ENCODE results near the gene CHIC2. TPM values are rescaled to one million over a fixed set of nuclear protein-coding genes. Genes with fewer than 3 reads are reported as not detected.
"Not testable (repeated sequence)": the region's sequence is repeated elsewhere in the genome, so short reads cannot be mapped to it uniquely, and the experiment has no call there.

Gene CHIC2
- 9.1 TPM for polyA plus RNA-seq (2012; ENCODE audit: low read depth, missing spikeins)

DNA sequence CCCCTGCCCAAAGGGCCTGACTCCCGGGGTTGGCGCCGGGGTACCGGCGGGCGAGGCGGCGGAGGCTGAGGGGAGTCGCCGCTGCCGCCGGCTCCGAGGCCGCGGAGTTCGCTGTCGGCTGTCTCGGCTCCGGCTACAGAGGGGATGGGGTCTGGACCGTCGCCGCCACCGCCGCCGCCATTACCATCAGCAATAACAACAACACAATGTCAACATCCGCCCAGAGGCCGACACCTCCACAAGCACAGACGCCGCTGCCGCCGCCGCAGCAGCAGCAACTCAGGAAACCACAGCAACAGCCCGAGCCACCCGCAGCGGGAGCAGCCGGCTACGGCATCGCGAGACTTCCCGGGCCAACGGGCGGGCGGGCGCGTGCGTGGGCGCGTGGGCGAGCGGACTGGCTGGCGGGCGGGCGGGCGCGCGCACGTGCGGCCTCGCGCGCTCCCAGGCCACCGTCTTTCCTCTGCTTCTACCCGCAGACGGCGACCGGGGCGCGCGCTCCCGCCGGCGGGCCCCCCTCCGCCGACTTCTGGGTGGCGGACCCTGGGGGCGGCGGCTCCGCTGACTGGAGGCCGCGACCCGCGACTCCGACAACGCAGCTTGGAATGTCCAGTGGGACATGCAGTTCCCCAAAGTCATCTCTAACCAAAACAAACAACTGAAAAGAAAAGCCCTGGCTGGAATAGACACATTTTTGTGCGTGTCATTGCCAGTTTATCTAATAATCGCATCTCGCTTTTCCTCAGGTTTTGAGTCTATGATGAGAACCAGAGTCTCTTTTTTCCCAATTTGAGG lies at the start of gene CHIC2:
Gene CHIC2, minus strand, starts transcription at position 289 of the 795 bp plus-strand sequence. CDS start 305 bp downstream, outside the sequence.
- TF ChIP-seq TAF1 (IDR thresholded peaks at IDR 0.05; ENCODE audit: low read depth, low read length) (peak; percentile 77), POLR2A (IDR thresholded peaks at IDR 0.05; ENCODE audit: low read depth, low read length) (peak; percentile 76), PAX5 (IDR thresholded peaks at IDR 0.05; ENCODE audit: insufficient read depth, low read length, severe bottlenecking) (no peak), POU2F2 (IDR thresholded peaks at IDR 0.05; ENCODE audit: low read depth, low read length) (0 out of 2 replicates have a peak, but pooled peaks have one; percentile 50), POLR2AphosphoS5 (IDR thresholded peaks at IDR 0.05; ENCODE audit: low read depth, low read length) (peak; percentile 66)
- DNase-seq (ENCODE audit: insufficient read length, low spot score) (peak; percentile 86), FAIRE-seq (peak; percentile 98)

DNA sequence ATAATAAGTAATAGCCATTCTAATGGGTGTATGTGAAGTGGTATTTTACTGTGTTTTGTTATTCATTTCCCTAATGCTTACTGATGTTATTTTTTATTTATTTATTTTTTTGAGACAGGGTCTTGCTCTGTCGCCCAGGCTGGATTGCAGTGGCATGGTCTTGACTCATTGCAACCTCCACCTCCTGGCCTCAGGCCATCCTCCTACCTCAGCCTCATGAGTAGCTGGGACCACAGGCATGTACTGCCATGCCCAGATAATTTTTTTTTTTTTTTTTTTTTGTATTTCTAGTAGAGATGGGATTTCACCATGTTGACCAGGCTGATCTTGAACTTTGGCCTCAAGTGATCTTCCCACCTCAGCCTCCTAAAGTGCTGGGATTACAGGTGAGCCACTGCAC lies 48.8 kb upstream of the CHIC2 start:
- FAIRE-seq; DNase-seq (ENCODE audit: insufficient read length, low spot score): not testable (repeated sequence)

DNA sequence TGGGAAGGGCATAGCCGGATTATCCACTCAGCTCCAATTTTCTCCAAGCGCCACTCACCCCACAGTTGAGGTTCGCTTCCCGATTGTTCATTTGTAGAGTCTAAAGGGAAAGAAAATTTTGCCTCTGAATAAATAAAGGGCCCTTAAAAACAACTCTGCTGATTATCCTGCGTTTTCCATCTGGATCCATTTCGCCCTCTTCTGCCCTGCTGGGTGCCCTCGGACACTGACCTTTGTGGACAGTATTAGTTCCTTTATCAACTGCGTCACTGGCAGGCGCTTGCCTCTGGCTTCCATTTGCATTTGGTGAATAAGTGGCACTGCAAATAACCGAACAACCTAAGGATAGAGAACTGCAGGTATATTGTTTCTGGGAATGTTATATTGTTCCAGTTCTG lies 45.6 kb upstream of the CHIC2 start:
- DNase-seq (ENCODE audit: insufficient read length, low spot score) (no peak), FAIRE-seq (no peak)
- TF ChIP-seq PAX5 (IDR thresholded peaks at IDR 0.05; ENCODE audit: insufficient read depth, low read length, severe bottlenecking) (no peak), SPI1 (IDR thresholded peaks at IDR 0.05; ENCODE audit: low read depth, low read length) (no peak), POLR2AphosphoS5 (IDR thresholded peaks at IDR 0.05; ENCODE audit: low read depth, low read length) (no peak)

- no peak for TF ChIP-seq TAF1 (IDR thresholded peaks at IDR 0.05; ENCODE audit: low read depth, low read length)
- FAIRE-seq: no peak
- no peak for DNase-seq (ENCODE audit: insufficient read length, low spot score)
Observed at GRCh38 chr4:54109241-54110018, 45.0 kb upstream of the CHIC2 start.

DNA sequence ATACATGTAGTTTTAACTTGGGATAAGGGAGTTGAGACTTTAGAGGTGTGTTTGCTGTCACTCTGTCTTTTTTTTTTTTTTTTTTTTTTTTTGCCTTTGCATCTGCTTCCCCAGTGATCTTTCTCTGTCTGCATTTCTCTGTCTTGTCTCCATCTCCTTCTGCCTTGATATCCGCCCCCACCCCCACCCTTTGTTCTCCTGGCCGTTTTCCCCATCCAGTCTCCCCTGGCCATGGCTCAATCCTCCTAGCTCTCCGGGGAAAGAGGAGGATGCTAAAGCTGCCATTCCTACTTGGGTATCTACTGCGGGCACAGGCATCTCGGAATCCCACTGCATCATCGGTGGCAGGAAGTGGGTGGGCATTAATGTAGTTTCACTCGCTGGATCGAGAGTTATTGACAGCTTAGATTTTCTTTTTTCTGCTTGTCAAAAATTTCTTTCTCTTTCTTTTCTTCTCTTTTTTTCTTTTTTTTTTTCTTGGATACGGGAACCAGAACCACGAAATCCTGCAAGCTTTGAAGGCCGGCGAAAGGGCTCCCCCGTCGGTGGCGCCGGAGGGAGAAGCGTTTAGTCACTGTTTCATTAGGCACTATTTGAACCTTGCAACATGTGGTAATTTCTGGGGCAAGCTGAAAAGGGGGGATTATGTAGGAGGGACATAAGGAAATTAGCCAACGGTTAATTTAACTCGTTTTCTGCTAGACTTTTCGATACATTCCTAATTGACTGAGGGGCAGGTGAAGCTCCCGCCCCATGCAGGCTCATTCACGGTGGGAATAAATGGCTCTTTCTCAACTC lies 43.7 kb upstream of the CHIC2 start:
- TF ChIP-seq POLR2A (IDR thresholded peaks at IDR 0.05; ENCODE audit: low read depth, low read length) (no peak), POU2F2 (IDR thresholded peaks at IDR 0.05; ENCODE audit: low read depth, low read length) (no peak), POLR2AphosphoS5 (IDR thresholded peaks at IDR 0.05; ENCODE audit: low read depth, low read length) (no peak), SPI1 (IDR thresholded peaks at IDR 0.05; ENCODE audit: low read depth, low read length) (no peak), PAX5 (IDR thresholded peaks at IDR 0.05; ENCODE audit: insufficient read depth, low read length, severe bottlenecking) (no peak), TAF1 (IDR thresholded peaks at IDR 0.05; ENCODE audit: low read depth, low read length) (no peak)
- no peak for DNase-seq (ENCODE audit: insufficient read length, low spot score)
- FAIRE-seq: no peak

GRCh38 chr4:54104907-54105306 lies 40.5 kb upstream of the CHIC2 start:
- FAIRE-seq (peak; percentile 58), DNase-seq (ENCODE audit: insufficient read length, low spot score) (no peak)
- TF ChIP-seq SPI1 (IDR thresholded peaks at IDR 0.05; ENCODE audit: low read depth, low read length) (no peak), POLR2AphosphoS5 (IDR thresholded peaks at IDR 0.05; ENCODE audit: low read depth, low read length) (no peak)

GRCh38 chr4:54103190-54103574 lies 38.8 kb upstream of the CHIC2 start:
- TF ChIP-seq POLR2A (IDR thresholded peaks at IDR 0.05; ENCODE audit: low read depth, low read length) (no peak), SPI1 (IDR thresholded peaks at IDR 0.05; ENCODE audit: low read depth, low read length) (no peak), POU2F2 (IDR thresholded peaks at IDR 0.05; ENCODE audit: low read depth, low read length) (no peak), TAF1 (IDR thresholded peaks at IDR 0.05; ENCODE audit: low read depth, low read length) (no peak), POLR2AphosphoS5 (IDR thresholded peaks at IDR 0.05; ENCODE audit: low read depth, low read length) (no peak), PAX5 (IDR thresholded peaks at IDR 0.05; ENCODE audit: insufficient read depth, low read length, severe bottlenecking) (no peak)
- DNase-seq (ENCODE audit: insufficient read length, low spot score): no peak
- no peak for FAIRE-seq

- TF ChIP-seq SPI1 (IDR thresholded peaks at IDR 0.05; ENCODE audit: low read depth, low read length) (no peak), POLR2AphosphoS5 (IDR thresholded peaks at IDR 0.05; ENCODE audit: low read depth, low read length) (no peak), TAF1 (IDR thresholded peaks at IDR 0.05; ENCODE audit: low read depth, low read length) (no peak), PAX5 (IDR thresholded peaks at IDR 0.05; ENCODE audit: insufficient read depth, low read length, severe bottlenecking) (no peak), POU2F2 (IDR thresholded peaks at IDR 0.05; ENCODE audit: low read depth, low read length) (no peak), POLR2A (IDR thresholded peaks at IDR 0.05; ENCODE audit: low read depth, low read length) (no peak)
- FAIRE-seq (no peak), DNase-seq (ENCODE audit: insufficient read length, low spot score) (no peak)
Observed at GRCh38 chr4:54102531-54103106, 38.2 kb upstream of the CHIC2 start.

DNA sequence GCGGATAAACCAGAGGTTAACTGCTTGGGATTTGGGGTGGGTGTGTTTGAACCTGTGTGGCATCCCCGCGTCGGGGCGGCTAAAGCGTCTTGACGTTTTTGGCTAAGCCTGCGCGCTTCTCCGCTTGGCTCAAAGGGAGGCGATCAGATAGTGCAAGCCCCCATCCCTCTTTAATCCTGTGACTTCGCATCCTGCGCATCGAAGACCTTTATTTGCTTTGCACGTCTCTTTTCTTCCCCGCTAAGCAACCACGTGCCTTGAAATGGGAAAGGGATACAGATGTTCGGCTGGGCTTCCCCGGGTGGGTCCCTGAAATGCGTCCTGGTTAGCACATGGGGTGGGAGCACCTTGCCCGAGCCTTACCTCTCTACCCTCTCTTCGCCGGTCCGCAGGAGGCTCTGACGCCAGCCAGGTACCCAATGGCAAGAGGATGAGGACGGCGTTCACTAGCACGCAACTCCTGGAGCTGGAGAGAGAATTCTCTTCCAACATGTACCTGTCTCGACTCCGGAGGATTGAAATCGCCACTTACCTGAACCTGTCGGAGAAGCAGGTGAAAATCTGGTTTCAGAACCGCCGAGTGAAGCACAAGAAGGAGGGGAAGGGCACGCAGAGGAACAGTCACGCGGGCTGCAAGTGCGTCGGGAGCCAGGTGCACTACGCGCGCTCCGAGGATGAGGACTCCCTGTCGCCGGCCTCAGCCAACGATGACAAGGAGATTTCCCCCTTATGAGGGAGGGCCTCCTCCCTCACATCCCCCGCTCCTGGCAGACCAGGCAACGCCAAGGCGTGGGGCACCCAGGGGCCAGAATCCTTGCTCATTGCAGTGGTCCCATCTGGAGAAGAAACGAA lies 37.0 kb upstream of the CHIC2 start:
- DNase-seq (ENCODE audit: insufficient read length, low spot score) (no peak), FAIRE-seq (no peak)
- no peak for TF ChIP-seq POLR2A (IDR thresholded peaks at IDR 0.05; ENCODE audit: low read depth, low read length)
